PFSK-1 (cell line): Measurements from ENCODE around the gene GSG1.

Experiments used
- FOXP2 ChIP-seq: optimal IDR thresholded peaks from 2 replicates; pipeline ENCODE3; 2011; ENCODE audit warnings: borderline replicate concordance, control low read depth, inconsistent platforms; ENCODE audit not compliant: insufficient read depth; ENCODE audit errors: extremely low read length, extremely low read depth
- POLR2AphosphoS5 ChIP-seq: IDR thresholded peaks from 2 replicates; pipeline ENCODE4 v1.6.1; 2012; ENCODE audit warnings: low read depth, mild to moderate bottlenecking, control low read depth, low read length, moderate library complexity
- SIN3A ChIP-seq: IDR thresholded peaks from 2 replicates; pipeline ENCODE4 v1.6.1; 2012; ENCODE audit warnings: mild to moderate bottlenecking, low read length, moderate library complexity, borderline replicate concordance; ENCODE audit not compliant: insufficient read depth
- TAF1 ChIP-seq: IDR thresholded peaks from 2 replicates; pipeline ENCODE4 v1.6.1; 2012; ENCODE audit warnings: low read length, control low read depth, borderline replicate concordance; ENCODE audit not compliant: insufficient read depth
- TF ChIP-seq, protein P1 (sequence below), 2 experiments: IDR thresholded peaks; 2 replicates each; pipeline versions ENCODE4 v1.6.1 to v1.8.0; 2011 to 2012; ENCODE audit warnings: low read depth in 2 of 2, low read length in 2 of 2, control low read depth in 1 of 2, inconsistent platforms in 1 of 2, mild to moderate bottlenecking in 1 of 2, moderate library complexity in 1 of 2; ENCODE audit not compliant: insufficient read depth in 1 of 2

GSG1 gene

DNA sequence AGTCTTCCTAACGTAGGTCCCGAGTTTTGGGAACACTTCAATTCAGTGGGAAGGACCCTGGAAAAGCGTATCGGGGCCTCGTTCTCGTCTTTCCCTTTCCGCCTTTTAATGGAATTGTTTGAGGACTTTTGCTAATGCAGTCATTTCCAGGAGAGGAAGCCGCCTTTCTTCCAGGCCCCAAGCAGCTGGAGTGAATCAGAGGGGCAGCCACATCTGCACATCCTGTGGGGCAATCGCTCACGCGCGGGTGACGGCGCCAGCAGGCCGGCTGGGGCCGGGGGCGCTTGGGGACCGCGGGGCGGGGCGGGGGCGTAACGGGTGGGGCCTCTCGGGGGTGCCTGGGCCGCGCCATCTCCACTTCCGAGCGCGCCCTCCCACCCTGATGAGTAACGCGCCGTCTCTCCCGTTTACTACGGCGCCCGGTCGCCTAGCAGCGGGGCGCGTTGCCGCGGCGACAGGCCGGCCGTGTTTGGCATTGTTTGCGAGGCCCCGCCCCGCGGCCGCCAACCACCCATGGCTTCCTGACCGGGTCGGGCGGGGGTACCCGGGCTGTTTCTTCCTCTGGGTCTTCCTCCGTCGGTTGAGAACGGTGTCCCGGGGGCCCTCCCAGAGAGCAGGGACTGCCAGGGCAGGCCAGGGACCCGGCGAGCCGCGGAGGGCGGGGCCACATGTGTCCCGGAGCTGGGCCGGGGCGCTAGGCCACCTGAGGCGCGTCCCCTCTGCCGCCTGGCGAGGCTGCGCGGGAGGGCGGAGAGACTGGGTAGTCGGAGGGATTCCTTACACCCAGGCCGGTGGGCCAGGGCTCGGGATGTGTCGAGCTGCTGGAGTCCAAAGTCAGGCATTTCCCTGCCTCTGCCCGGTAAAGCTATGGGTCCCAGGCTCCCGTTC is 2.3 kb downstream of the GSG1 start:
- TF ChIP-seq SIN3A (peak; percentile 64; the same call in 1 of the 2 replicates), TAF1 (no peak), FOXP2 (peak; percentile 74), POLR2AphosphoS5 (no peak)
- TF ChIP-seq, protein P1, sequence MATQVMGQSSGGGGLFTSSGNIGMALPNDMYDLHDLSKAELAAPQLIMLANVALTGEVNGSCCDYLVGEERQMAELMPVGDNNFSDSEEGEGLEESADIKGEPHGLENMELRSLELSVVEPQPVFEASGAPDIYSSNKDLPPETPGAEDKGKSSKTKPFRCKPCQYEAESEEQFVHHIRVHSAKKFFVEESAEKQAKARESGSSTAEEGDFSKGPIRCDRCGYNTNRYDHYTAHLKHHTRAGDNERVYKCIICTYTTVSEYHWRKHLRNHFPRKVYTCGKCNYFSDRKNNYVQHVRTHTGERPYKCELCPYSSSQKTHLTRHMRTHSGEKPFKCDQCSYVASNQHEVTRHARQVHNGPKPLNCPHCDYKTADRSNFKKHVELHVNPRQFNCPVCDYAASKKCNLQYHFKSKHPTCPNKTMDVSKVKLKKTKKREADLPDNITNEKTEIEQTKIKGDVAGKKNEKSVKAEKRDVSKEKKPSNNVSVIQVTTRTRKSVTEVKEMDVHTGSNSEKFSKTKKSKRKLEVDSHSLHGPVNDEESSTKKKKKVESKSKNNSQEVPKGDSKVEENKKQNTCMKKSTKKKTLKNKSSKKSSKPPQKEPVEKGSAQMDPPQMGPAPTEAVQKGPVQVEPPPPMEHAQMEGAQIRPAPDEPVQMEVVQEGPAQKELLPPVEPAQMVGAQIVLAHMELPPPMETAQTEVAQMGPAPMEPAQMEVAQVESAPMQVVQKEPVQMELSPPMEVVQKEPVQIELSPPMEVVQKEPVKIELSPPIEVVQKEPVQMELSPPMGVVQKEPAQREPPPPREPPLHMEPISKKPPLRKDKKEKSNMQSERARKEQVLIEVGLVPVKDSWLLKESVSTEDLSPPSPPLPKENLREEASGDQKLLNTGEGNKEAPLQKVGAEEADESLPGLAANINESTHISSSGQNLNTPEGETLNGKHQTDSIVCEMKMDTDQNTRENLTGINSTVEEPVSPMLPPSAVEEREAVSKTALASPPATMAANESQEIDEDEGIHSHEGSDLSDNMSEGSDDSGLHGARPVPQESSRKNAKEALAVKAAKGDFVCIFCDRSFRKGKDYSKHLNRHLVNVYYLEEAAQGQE (IDR thresholded peaks at IDR 0.05; ENCODE audit: insufficient read depth in 1 of 2, low read depth in 2 of 2, low read length in 2 of 2) = no peak

DNA sequence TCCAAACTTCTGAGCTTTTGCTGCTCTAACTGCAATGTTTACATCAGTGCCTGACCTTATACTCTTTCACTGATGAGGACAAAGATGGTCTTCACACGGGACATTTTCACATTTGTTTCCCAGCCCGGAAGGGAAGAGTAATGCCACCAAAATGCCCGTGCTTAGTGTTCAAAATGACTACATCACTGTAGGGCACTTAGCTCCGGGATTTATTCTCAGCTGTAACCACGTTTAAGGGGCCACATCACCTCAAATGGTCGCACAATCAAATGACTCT is 2.9 kb downstream of the GSG1 start:
- TF ChIP-seq POLR2AphosphoS5 (no peak), TAF1 (no peak), SIN3A (no peak), FOXP2 (no peak)
- TF ChIP-seq, protein P1 (IDR thresholded peaks at IDR 0.05; ENCODE audit: insufficient read depth in 1 of 2, low read depth in 2 of 2, low read length in 2 of 2) = no peak

DNA sequence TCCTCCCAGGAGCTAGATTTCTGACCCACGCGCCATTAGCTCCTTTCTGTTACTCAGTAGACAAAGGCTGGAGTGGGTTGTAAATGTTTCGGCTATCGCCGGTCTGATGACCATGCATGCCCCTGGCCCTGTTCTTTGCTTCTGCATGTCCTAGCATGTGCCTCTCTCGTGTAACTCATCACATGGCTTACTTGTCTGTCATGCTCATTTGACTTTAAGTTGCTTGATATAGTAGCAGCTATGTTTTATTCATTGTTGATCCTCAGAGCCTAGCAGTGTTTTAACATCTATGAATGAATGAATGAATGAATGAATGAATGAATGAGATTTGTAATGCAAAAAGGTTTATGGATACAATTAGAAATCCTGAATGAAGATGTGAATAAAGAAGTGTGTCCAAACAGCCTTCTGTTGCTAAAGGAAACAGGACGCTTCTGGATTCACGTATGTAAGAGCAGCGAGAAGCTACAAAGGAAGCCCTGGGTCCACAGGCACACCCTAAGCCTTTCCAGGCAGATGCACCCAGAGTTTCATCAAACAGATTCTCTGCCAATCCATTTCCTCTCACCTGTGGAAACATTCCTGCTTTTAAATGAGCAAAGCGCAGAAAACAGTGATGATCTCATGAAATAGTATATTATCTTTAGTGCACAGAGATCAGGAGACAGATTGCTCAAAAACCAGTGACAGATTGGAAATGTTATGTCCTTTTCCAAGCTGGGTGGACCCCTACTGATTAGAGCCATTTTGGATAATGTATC is 3.4 kb downstream of the GSG1 start:
- TF ChIP-seq FOXP2 (no peak), SIN3A (no peak), POLR2AphosphoS5 (no peak), TAF1 (no peak)
- TF ChIP-seq, protein P1 (IDR thresholded peaks at IDR 0.05; ENCODE audit: insufficient read depth in 1 of 2, low read depth in 2 of 2, low read length in 2 of 2) = no peak

DNA sequence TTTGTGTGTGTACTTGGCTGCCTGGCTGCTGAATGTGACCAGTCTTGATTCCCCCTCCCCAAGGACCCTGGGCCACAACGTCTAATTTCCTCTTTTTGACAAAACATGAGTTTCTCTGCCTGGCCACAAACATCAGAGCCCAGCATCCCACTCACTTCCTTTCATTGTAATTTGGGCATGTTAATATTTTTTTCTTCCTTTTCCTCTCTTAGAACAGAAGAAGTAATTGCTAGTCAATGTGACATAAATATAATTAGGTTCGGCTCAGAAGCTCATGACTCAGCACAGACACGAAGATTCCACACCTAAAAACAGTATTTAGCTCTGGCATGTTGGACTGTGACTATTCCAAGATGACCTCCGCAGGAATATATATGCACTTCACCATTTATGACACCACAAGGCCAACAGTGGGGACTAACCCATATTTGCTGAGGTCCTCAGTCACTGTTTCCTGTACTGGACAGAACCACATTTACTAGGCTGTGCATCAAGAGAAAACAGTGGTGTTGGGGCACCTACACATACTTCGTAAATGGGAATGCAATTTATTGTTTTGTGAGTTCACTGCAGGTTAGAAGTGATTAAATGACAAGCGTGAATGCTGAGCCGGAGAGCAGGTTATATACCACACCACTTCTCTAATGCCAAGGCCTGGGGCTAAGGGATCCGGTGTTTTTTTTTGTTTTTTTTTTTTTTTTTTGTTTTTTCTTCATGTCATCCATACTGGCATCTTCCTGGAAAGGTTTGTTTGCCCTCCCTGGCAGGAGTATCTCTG is 4.2 kb downstream of the GSG1 start:
- TF ChIP-seq, protein P1 (IDR thresholded peaks at IDR 0.05; ENCODE audit: insufficient read depth in 1 of 2, low read depth in 2 of 2, low read length in 2 of 2) = no peak
- TF ChIP-seq FOXP2 = no peak
- no peak for TF ChIP-seq TAF1
- no peak for TF ChIP-seq SIN3A
- no peak for TF ChIP-seq POLR2AphosphoS5
